Vagina (tissue), 2 donors: ENCODE results near the gene SFMBT2.

ENCODE experiments used
- POLR2AphosphoS5 ChIP-seq, 2 donors: sonication (generic); formaldehyde crosslinking; IDR thresholded peaks; one replicate each; pipeline ENCODE4 v1.9.0; 2017; ENCODE audit warnings: antibody characterized with exemption in 2 of 2, mild to moderate bottlenecking in 2 of 2, low read depth in 1 of 2; ENCODE audit not compliant: insufficient read depth in 1 of 2
- TF ChIP-seq, protein P1 (sequence below), 3 experiments: fragments of 450-650 bp in 2 of 3; fragments of 200-600 bp in 1 of 3; sonication (generic) in 1 of 3; IDR thresholded peaks; one replicate each; pipeline ENCODE4 v1.5.1; 2017 to 2019; ENCODE audit warnings: antibody characterized with exemption in 3 of 3, mild to moderate bottlenecking in 2 of 3, moderate library complexity in 2 of 3

GRCh38 chr10:7133958-7134357 lies 276.9 kb downstream of the SFMBT2 start:
- TF ChIP-seq, protein P1, sequence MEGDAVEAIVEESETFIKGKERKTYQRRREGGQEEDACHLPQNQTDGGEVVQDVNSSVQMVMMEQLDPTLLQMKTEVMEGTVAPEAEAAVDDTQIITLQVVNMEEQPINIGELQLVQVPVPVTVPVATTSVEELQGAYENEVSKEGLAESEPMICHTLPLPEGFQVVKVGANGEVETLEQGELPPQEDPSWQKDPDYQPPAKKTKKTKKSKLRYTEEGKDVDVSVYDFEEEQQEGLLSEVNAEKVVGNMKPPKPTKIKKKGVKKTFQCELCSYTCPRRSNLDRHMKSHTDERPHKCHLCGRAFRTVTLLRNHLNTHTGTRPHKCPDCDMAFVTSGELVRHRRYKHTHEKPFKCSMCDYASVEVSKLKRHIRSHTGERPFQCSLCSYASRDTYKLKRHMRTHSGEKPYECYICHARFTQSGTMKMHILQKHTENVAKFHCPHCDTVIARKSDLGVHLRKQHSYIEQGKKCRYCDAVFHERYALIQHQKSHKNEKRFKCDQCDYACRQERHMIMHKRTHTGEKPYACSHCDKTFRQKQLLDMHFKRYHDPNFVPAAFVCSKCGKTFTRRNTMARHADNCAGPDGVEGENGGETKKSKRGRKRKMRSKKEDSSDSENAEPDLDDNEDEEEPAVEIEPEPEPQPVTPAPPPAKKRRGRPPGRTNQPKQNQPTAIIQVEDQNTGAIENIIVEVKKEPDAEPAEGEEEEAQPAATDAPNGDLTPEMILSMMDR (IDR thresholded peaks at IDR 0.05) = no peak
- TF ChIP-seq POLR2AphosphoS5 (IDR thresholded peaks at IDR 0.05; ENCODE audit: insufficient read depth in 1 of 2, low read depth in 1 of 2) = no peak
